NCI-H1417 treated with DMSO at 0.1 percent for 48 hours (cell line): ENCODE measurements around the gene TNIK.

Source experiments
- DNase-seq: peaks from one replicate; lab custom pipeline; 2025; lab: John Stamatoyannopoulos, UW

TNIK gene

GRCh38 chr3:171281256-171281992 is 178.8 kb downstream of the TNIK start:
- no peak for DNase-seq

- no peak for DNase-seq
Observed at GRCh38 chr3:171279972-171280371, 180.2 kb downstream of the TNIK start.

- DNase-seq = no peak
Observed at GRCh38 chr3:171278299-171278590, 182.0 kb downstream of the TNIK start.

- DNase-seq = no peak
Observed at GRCh38 chr3:171277456-171278298, 182.5 kb downstream of the TNIK start.

GRCh38 chr3:171276923-171277322 is 183.3 kb downstream of the TNIK start:
- DNase-seq = no peak

- DNase-seq = no peak
Observed at GRCh38 chr3:171274222-171274621, 186.0 kb downstream of the TNIK start.

GRCh38 chr3:171270541-171270940 is 189.7 kb downstream of the TNIK start:
- DNase-seq = no peak

- no peak for DNase-seq
Observed at GRCh38 chr3:171269542-171269941, 190.7 kb downstream of the TNIK start.

- no peak for DNase-seq
Observed at GRCh38 chr3:171268677-171269076, 191.5 kb downstream of the TNIK start.

GRCh38 chr3:171267104-171267503 is 193.1 kb downstream of the TNIK start:
- DNase-seq = no peak

- DNase-seq = no peak
Observed at GRCh38 chr3:171266740-171267073, 193.5 kb downstream of the TNIK start.

- DNase-seq = no peak
Observed at GRCh38 chr3:171266034-171266739, 194.0 kb downstream of the TNIK start.

GRCh38 chr3:171264758-171265157 is 195.4 kb downstream of the TNIK start:
- no peak for DNase-seq

GRCh38 chr3:171262431-171262830 is 197.8 kb downstream of the TNIK start:
- DNase-seq = no peak

- DNase-seq = no peak
Observed at GRCh38 chr3:171261487-171261886, 198.7 kb downstream of the TNIK start.

GRCh38 chr3:171260899-171261298 is 199.3 kb downstream of the TNIK start:
- DNase-seq = no peak

GRCh38 chr3:171260466-171260865 is 199.7 kb downstream of the TNIK start:
- DNase-seq = no peak

GRCh38 chr3:171258316-171258715 is 201.9 kb downstream of the TNIK start:
- DNase-seq = no peak

GRCh38 chr3:171257251-171258203 is 202.7 kb downstream of the TNIK start:
- no peak for DNase-seq

GRCh38 chr3:171256445-171257250 is 203.6 kb downstream of the TNIK start:
- no peak for DNase-seq

- no peak for DNase-seq
Observed at GRCh38 chr3:171255236-171255806, 204.9 kb downstream of the TNIK start.
